ENCODE measurements around the gene C19orf44. TPM values are rescaled to one million over a fixed set of nuclear protein-coding genes. Genes with fewer than 3 reads are reported as not detected.

The C19orf44 gene
- total and polyA plus RNA-seq, 8 donors: 2.4 to 40.3 (median 3.8) TPM; not detected in 1

DNA sequence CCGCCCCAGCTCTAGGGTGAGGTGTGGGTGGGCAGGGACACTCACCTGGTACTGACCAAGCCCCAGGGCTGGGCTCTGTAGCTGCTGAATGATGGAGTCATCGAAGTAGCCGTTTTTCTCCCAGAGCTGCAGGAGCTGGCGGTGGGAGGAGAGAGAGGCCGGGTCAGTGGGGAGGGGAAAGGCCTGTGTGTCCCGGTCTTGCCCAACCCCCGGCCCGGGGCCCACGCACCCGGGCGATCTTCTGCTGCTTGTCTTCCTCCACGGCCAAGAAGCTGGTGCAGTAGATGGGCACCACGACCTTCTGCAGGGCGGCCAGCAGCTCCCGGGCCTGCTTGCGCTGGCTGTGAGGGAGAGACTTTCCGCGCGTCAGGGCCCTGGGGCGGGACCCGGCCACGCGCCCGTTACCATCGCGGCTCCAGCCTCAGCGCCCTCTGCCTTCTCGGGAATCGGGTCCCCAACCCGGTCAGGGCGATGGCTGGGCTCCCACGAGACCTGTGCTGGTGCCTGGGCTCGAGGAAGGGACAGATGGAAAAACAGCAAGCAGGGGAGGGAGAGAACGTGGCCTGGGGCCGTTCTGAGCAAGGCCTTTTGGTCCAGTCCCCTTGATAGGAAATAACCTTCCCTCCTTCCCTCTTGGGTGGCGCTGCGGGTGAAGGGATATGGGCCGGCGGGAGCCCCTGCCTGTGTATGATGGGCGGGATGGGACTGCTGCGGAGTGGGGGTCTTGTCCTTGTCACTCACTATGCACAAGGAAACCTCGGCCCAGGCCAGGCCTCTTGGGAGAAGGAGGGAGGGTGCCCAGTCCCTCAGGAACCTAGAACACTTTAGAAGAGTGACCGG lies 34.6 kb downstream of the C19orf44 start:
- DNase-seq: no peak
- peaks cover 98 to 100% (median 100%) of the 10 kb centered on the region in 4 donors for H3K36me3 ChIP-seq
- H3K27me3 ChIP-seq: no peaks in the 10 kb centered on the region
- no peaks in the 10 kb centered on the region for H3K9me3 ChIP-seq
- H3K27ac ChIP-seq: no peak overlapping the region
- TF ChIP-seq, protein P1, sequence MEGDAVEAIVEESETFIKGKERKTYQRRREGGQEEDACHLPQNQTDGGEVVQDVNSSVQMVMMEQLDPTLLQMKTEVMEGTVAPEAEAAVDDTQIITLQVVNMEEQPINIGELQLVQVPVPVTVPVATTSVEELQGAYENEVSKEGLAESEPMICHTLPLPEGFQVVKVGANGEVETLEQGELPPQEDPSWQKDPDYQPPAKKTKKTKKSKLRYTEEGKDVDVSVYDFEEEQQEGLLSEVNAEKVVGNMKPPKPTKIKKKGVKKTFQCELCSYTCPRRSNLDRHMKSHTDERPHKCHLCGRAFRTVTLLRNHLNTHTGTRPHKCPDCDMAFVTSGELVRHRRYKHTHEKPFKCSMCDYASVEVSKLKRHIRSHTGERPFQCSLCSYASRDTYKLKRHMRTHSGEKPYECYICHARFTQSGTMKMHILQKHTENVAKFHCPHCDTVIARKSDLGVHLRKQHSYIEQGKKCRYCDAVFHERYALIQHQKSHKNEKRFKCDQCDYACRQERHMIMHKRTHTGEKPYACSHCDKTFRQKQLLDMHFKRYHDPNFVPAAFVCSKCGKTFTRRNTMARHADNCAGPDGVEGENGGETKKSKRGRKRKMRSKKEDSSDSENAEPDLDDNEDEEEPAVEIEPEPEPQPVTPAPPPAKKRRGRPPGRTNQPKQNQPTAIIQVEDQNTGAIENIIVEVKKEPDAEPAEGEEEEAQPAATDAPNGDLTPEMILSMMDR (IDR thresholded peaks at IDR 0.05): no peak
- TF ChIP-seq POLR2A (IDR thresholded peaks at IDR 0.05) (no peak), EP300 (IDR thresholded peaks at IDR 0.05) (no peak), POLR2AphosphoS5 (IDR thresholded peaks at IDR 0.05) (no peak)
- intact Hi-C loops (cut with DNase I; ENCODE audit: low total_unique reads): no loop called here
- 93 to 94% (median 94%) methylated on average over 37 to 43 of the region's 43 CpGs for WGBS, 5 donors
- H3K4me1 ChIP-seq: peaks cover 0 to 6% (median 0%) of the 10 kb centered on the region in 4 donors
- no peak overlapping the region for H3K4me3 ChIP-seq

DNA sequence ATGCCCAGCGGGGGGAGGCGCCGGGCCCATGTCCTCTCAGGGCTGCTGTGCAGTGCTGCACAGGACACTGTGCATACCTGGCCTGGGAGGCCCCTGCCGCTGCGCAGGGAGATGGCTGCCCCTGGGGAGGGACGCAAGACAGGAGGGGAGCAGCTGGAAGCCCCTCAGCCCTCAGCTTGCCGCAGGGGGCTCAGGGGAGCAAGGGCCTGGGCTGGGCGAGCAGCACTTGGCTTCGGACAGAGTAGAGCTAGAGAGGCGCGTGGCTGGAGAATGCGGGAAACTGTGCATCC lies 35.1 kb downstream of the C19orf44 start:
- no peak overlapping the region for H3K27ac ChIP-seq
- DNase-seq: no peak
- H3K36me3 ChIP-seq: peaks cover 97 to 100% (median 100%) of the 10 kb centered on the region in 4 donors
- no peaks in the 10 kb centered on the region for H3K9me3 ChIP-seq
- TF ChIP-seq POLR2AphosphoS5 (IDR thresholded peaks at IDR 0.05): no peak
- TF ChIP-seq POLR2A (IDR thresholded peaks at IDR 0.05): no peak
- no peak for TF ChIP-seq EP300 (IDR thresholded peaks at IDR 0.05)
- TF ChIP-seq, protein P1 (IDR thresholded peaks at IDR 0.05): no peak
- peaks cover 0 to 5% (median 0%) of the 10 kb centered on the region in 4 donors for H3K4me1 ChIP-seq
- intact Hi-C loops (cut with DNase I; ENCODE audit: low total_unique reads): no loop called here
- H3K27me3 ChIP-seq: no peaks in the 10 kb centered on the region
- WGBS, 5 donors: 96 to 98% (median 97%) methylated on average over 12 of the region's 12 CpGs
- no peak overlapping the region for H3K4me3 ChIP-seq

DNA sequence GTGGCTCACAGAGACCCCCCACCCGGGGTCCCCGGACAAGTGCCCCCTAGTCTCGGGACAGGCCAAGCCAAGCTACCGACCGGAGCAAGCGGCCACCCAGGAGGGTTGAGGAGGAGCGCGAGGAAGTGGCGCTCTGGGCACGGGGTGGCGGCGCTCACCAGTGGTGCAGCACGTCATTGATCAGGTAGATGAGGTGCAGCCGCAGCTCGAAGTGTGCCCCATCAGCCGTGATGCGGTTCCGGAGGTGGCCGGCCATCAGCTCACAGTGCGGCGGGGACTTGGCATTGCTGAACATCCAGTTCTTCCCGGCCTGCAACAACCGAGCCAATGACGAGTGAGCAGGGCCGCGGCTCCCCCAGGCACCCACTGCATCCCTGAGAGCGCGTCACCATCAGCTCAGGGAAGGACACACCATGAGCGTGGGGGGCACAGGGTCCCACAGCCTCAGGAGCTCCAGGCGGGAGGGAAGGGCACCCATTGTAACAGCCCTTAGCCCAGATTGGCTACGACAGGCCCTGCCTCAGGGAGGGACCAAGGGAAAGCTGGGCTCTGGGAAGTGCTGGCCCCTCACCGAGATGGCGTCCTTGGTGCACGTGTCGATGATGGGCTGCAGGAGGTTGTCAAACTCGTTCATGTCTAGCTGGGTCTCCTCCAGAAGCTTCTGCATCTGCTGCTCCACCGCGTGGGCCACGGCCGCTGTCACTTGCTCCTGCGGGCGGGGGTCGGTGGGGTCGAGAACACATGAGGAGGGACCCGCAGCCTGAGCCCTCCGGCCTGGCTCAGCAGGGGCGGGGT lies 36.4 kb downstream of the C19orf44 start:
- Histone ChIP-seq H3K27me3 (no peaks in the 10 kb centered on the region), H3K4me3 (no peak overlapping the region), H3K9me3 (no peaks in the 10 kb centered on the region), H3K27ac (no peak overlapping the region), H3K36me3 (peaks cover 84 to 100% (median 100%) of the 10 kb centered on the region in 4 donors), H3K4me1 (peaks cover 0 to 11% (median 5%) of the 10 kb centered on the region in 4 donors)
- TF ChIP-seq POLR2AphosphoS5 (IDR thresholded peaks at IDR 0.05): no peak
- TF ChIP-seq, protein P1 (IDR thresholded peaks at IDR 0.05): no peak
- DNase-seq: no peak
- 89 to 95% (median 93%) methylated on average over 33 to 47 of the region's 47 CpGs for WGBS, 5 donors
- intact Hi-C loops (cut with DNase I; ENCODE audit: low total_unique reads): no loop called here

DNA sequence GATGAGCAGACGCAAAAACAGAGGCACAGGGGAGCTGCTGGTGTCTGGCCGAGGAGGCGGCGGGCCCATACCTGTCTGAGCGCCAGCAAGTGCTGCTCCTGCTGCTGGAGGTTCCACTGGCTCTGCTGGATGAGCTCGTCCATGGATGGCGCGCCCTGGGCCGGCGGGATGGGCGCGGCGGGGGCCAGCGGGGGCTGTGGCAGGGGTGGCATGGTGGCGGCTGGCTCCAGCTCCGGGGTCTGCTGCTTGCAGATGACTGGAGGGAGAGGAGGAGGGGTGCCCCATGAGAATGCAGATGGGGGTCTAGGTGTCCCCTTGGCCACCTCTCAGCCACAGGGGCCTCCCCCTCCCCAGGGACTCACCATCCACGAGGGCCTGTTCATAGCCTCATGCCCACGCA lies 39.2 kb downstream of the C19orf44 start:
- H3K36me3 ChIP-seq: peaks cover 61 to 97% (median 96%) of the 10 kb centered on the region in 4 donors
- intact Hi-C loops (cut with DNase I; ENCODE audit: low total_unique reads): no loop called here
- 89 to 96% (median 94%) methylated on average over 9 to 18 of the region's 18 CpGs for WGBS, 5 donors
- no peak for DNase-seq
- H3K4me1 ChIP-seq: peaks cover 0 to 36% (median 21%) of the 10 kb centered on the region in 4 donors
- H3K9me3 ChIP-seq: no peaks in the 10 kb centered on the region
- no peaks in the 10 kb centered on the region for H3K27me3 ChIP-seq
- H3K27ac ChIP-seq: no peak overlapping the region
- TF ChIP-seq EP300 (IDR thresholded peaks at IDR 0.05) (no peak), POLR2A (IDR thresholded peaks at IDR 0.05) (no peak), POLR2AphosphoS5 (IDR thresholded peaks at IDR 0.05) (no peak)
- TF ChIP-seq, protein P1 (IDR thresholded peaks at IDR 0.05): no peak
- H3K4me3 ChIP-seq: no peak overlapping the region
